Keratinocyte (primary cell): ENCODE results near the gene IFI16. TPM values are rescaled to one million over a fixed set of nuclear protein-coding genes. Genes with fewer than 3 reads are reported as not detected.

Experiments used
- DNase-seq: peaks from one replicate; pipeline ENCODE4 v3.0.0-alpha.2; 2011; ENCODE audit warnings: low read depth, missing footprints, low spot score
- FAIRE-seq: peaks from 2 replicates; lab custom pipeline; 2011; peaks lifted over from hg19 to GRCh38; lab: Jason Lieb, UNC
- H2AFZ ChIP-seq: 2 replicates; pipeline ENCODE4 v1.6.0; 2012; ENCODE audit warnings: low read length, control low read depth, inconsistent platforms; ENCODE audit not compliant: control insufficient read depth
- H3K27ac ChIP-seq: 2 replicates; pipeline ENCODE4 v1.5.1; 2011; ENCODE audit warnings: low read length; ENCODE audit not compliant: control insufficient read depth, insufficient read depth
- H3K27me3 ChIP-seq: 3 replicates; pipeline ENCODE4 v1.6.0; 2011; ENCODE audit warnings: low read length; ENCODE audit not compliant: control insufficient read depth, insufficient read depth; ENCODE audit errors: extremely low read depth
- H3K36me3 ChIP-seq, 2 experiments: 2 replicates in 1 of 2; 3 replicates in 1 of 2; pipeline ENCODE4 v1.5.1; 2011; ENCODE audit warnings: low read length in 2 of 2, mild to moderate bottlenecking in 1 of 2; ENCODE audit not compliant: control insufficient read depth in 2 of 2, insufficient read depth in 2 of 2; ENCODE audit errors: extremely low read depth in 1 of 2
- H3K4me1 ChIP-seq: 3 replicates; pipeline ENCODE4 v1.5.1; 2011; ENCODE audit warnings: low read length; ENCODE audit not compliant: control insufficient read depth, insufficient read depth; ENCODE audit errors: extremely low read depth
- H3K4me2 ChIP-seq: 3 replicates; pipeline ENCODE4 v1.6.0; 2011; ENCODE audit warnings: low read depth, low read length; ENCODE audit not compliant: control insufficient read depth, insufficient read depth; ENCODE audit errors: extremely low read depth
- H3K4me3 ChIP-seq, 3 experiments: fragments of 200-600 bp in 1 of 3; sonication (generic) in 1 of 3; 2 replicates in 2 of 3; 3 replicates in 1 of 3; pipeline ENCODE4 v1.5.1; 2011 to 2016; ENCODE audit warnings: low read length in 3 of 3, mild to moderate bottlenecking in 3 of 3, control low read depth in 2 of 3, inconsistent platforms in 1 of 3, low read depth in 1 of 3, mixed read lengths in 1 of 3, mixed run types in 1 of 3, moderate library complexity in 1 of 3; ENCODE audit not compliant: control insufficient read depth in 2 of 3, insufficient read depth in 2 of 3; ENCODE audit errors: extremely low read depth in 1 of 3
- H3K79me2 ChIP-seq: 2 replicates; pipeline ENCODE4 v1.6.0; 2012; ENCODE audit warnings: low read length; ENCODE audit not compliant: control insufficient read depth, insufficient read depth
- H3K9ac ChIP-seq: 3 replicates; pipeline ENCODE4 v1.6.0; 2011; ENCODE audit warnings: low read length; ENCODE audit not compliant: control insufficient read depth, insufficient read depth; ENCODE audit errors: extremely low read depth
- H3K9me1 ChIP-seq: 3 replicates; pipeline ENCODE4 v1.6.0; 2011; ENCODE audit warnings: low read length; ENCODE audit not compliant: control insufficient read depth, insufficient read depth; ENCODE audit errors: extremely low read depth
- H3K9me3 ChIP-seq: 2 replicates; pipeline ENCODE4 v1.5.1; 2012; ENCODE audit warnings: low read depth, low read length; ENCODE audit not compliant: control insufficient read depth
- H4K20me1 ChIP-seq: 3 replicates; pipeline ENCODE4 v1.6.0; 2011; ENCODE audit warnings: low read length; ENCODE audit not compliant: control insufficient read depth, insufficient read depth; ENCODE audit errors: extremely low read depth
- EZH2 ChIP-seq: IDR thresholded peaks from one replicate; pipeline ENCODE4 v1.6.1; 2012; ENCODE audit warnings: inconsistent platforms, mild to moderate bottlenecking, low read length, moderate library complexity
- dilution Hi-C: fragments of 300-500 bp; cut with MboI; formaldehyde crosslinking; loops from one replicate; pipeline ENCODE4 v1.7.0; 2020; ENCODE audit warnings: low sequenced_read_pairs; ENCODE audit not compliant: extremely low pct_ligation_motif_present
- polyA plus RNA-seq, 5 experiments: library from polyadenylated mRNA; depleted of rRNA in 3 of 5; stranded (reverse) in 3 of 5; stranded (forward) in 1 of 5; unstranded in 1 of 5; fragments of >200 nt; gene quantifications; 1 replicate in 1 of 5; 2 replicates in 3 of 5; 3 replicates in 1 of 5; pipeline versions ENCODE4 v1.2.1 to v1.2.3, GENCODE V29; 2011 to 2012; ENCODE audit warnings: missing spikeins in 2 of 5, low read depth in 1 of 5, low replicate concordance in 1 of 5
- TF ChIP-seq, protein P1 (sequence below), 3 experiments: IDR thresholded peaks in 1 of 3; conservative IDR thresholded peaks in 1 of 3; optimal IDR thresholded peaks in 1 of 3; 2 replicates in 2 of 3; 3 replicates in 1 of 3; pipeline versions ENCODE3 to v1.5.1; 2011; ENCODE audit warnings: low read length in 3 of 3, mild to moderate bottlenecking in 3 of 3, moderate library complexity in 2 of 3, control low read depth in 1 of 3, inconsistent platforms in 1 of 3; ENCODE audit not compliant: insufficient read depth in 2 of 3; ENCODE audit errors: extremely low read depth in 1 of 3

IFI16 gene
- polyA plus RNA-seq, 1 donor (not counting 4 experiments of a cell fraction or from before 2014, with no cell fraction given) = 193 TPM

DNA sequence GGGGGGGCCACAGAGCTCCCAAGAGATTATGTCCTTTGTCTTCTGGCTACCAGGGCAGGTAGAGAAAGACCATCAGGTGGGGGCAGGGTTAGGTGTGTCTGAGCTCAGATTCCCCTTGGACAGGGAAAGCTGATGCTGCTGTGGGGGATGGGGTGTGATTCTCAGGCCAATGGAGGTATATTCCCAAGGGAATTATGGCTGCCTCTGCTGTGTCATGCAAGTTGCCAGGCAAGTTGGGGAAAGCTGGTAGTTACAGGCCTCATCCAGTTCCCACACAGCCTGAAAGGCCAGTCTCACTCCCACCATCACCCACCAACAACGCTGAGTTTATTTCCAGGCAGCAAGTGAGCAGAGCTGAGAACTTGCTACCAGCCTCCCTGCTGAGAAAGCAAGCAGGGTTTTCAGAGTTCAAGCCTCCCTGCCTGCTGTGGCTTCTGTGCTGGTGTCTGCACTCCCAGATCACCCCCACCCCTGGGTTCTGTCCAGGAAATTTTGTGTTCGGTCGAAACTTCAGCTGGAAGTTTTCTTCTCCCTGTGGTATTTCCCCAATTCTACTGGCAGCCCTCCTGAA is 21.3 kb downstream of the IFI16 start:
- TF ChIP-seq EZH2 = no peak
- TF ChIP-seq, protein P1, sequence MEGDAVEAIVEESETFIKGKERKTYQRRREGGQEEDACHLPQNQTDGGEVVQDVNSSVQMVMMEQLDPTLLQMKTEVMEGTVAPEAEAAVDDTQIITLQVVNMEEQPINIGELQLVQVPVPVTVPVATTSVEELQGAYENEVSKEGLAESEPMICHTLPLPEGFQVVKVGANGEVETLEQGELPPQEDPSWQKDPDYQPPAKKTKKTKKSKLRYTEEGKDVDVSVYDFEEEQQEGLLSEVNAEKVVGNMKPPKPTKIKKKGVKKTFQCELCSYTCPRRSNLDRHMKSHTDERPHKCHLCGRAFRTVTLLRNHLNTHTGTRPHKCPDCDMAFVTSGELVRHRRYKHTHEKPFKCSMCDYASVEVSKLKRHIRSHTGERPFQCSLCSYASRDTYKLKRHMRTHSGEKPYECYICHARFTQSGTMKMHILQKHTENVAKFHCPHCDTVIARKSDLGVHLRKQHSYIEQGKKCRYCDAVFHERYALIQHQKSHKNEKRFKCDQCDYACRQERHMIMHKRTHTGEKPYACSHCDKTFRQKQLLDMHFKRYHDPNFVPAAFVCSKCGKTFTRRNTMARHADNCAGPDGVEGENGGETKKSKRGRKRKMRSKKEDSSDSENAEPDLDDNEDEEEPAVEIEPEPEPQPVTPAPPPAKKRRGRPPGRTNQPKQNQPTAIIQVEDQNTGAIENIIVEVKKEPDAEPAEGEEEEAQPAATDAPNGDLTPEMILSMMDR (optimal IDR thresholded peaks at IDR 0.05 in 1 of 3, IDR thresholded peaks at IDR 0.05 in 1 of 3, conservative IDR thresholded peaks at IDR 0.05 in 1 of 3; ENCODE audit: extremely low read depth in 1 of 3, insufficient read depth in 2 of 3, low read length in 3 of 3) = no peak
- no peak overlapping the region for H3K9ac ChIP-seq
- H3K79me2 ChIP-seq = peaks cover 54% of the 10 kb centered on the region
- no peaks in the 10 kb centered on the region for H3K9me3 ChIP-seq
- H3K27ac ChIP-seq = no peak overlapping the region
- H2AFZ ChIP-seq = no peak overlapping the region
- no peaks in the 10 kb centered on the region for H3K4me1 ChIP-seq
- H3K36me3 ChIP-seq = peaks cover 21 to 31% of the 10 kb centered on the region in 2 experiments
- DNase-seq = no peak
- H4K20me1 ChIP-seq = no peaks in the 10 kb centered on the region
- H3K4me3 ChIP-seq = no peak overlapping the region
- dilution Hi-C loops = no loop called here
- no peak overlapping the region for H3K4me2 ChIP-seq
- no peaks in the 10 kb centered on the region for H3K9me1 ChIP-seq
- H3K27me3 ChIP-seq = no peaks in the 10 kb centered on the region
- no peak for FAIRE-seq

DNA sequence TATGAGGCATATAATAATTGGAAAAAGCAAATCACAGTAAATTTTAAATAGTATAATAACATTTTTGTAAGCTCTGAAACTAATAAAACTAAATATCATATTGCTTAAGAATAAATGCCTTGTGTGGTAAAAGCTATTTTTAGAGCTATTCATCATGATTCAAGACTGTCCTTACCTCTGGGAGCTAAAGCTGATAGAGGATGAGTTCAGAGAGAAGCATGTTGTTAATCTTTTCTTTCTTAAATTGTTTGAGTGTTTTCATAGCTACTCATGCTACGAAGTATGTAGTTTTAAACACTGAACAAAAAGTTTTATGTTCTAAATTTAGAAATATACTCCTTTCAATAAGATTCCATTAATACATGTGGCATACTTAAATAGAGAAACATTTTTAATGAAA is 30.5 kb downstream of the IFI16 start:
- H3K79me2 ChIP-seq = peaks cover 10% of the 10 kb centered on the region
- H3K27me3 ChIP-seq = no peaks in the 10 kb centered on the region
- no peak for DNase-seq
- H3K4me2 ChIP-seq = no peak overlapping the region
- TF ChIP-seq EZH2 = no peak
- TF ChIP-seq, protein P1 (optimal IDR thresholded peaks at IDR 0.05 in 1 of 3, IDR thresholded peaks at IDR 0.05 in 1 of 3, conservative IDR thresholded peaks at IDR 0.05 in 1 of 3; ENCODE audit: extremely low read depth in 1 of 3, insufficient read depth in 2 of 3, low read length in 3 of 3) = no peak
- no peak overlapping the region for H3K9ac ChIP-seq
- H3K9me3 ChIP-seq = no peaks in the 10 kb centered on the region
- FAIRE-seq = no peak
- no peak overlapping the region for H2AFZ ChIP-seq
- H3K4me1 ChIP-seq = no peaks in the 10 kb centered on the region
- peaks cover 13 to 43% of the 10 kb centered on the region in 2 experiments for H3K36me3 ChIP-seq
- no peak overlapping the region for H3K27ac ChIP-seq
- no peak overlapping the region for H3K4me3 ChIP-seq
- H3K9me1 ChIP-seq = no peaks in the 10 kb centered on the region
- dilution Hi-C loops = no loop called here
- no peaks in the 10 kb centered on the region for H4K20me1 ChIP-seq
